ENCODE data around the gene LZIC. TPM values are rescaled to one million over a fixed set of nuclear protein-coding genes. Genes with fewer than 3 reads are reported as not detected.

LZIC gene
- total and polyA plus RNA-seq, 2 of the 13 experiments (the other 11 are each of a cell fraction or from before 2014, with no cell fraction given), result 25.2 to 71.8 TPM

- TF ChIP-seq PHF8 (CRISPR knock-in tag; IDR thresholded peaks at IDR 0.05) (peak; percentile 95), FOXC1 (CRISPR knock-in tag; IDR thresholded peaks at IDR 0.05; ENCODE audit: borderline replicate concordance) (peak; percentile 92; the same call in 1 of the 2 replicates), SKI (IDR thresholded peaks at IDR 0.05; ENCODE audit: partially characterized antibody) (no peak), POLR2AphosphoS5 (IDR thresholded peaks at IDR 0.05; ENCODE audit: low read depth, low read length) (peak; percentile 92), ZNF704 (CRISPR knock-in tag; IDR thresholded peaks at IDR 0.05; ENCODE audit: borderline replicate concordance) (peak; percentile 86; the same call in 1 of the 2 replicates), KMT2A (CRISPR knock-in tag; IDR thresholded peaks at IDR 0.05) (peak; percentile 97), HDAC2 (CRISPR knock-in tag; IDR thresholded peaks at IDR 0.05) (peak; percentile 92), ZKSCAN1 (IDR thresholded peaks at IDR 0.05; ENCODE audit: low read length) (0 out of 2 replicates have a peak, but pooled peaks have one; percentile 44), ZNF136 (CRISPR knock-in tag; IDR thresholded peaks at IDR 0.05; ENCODE audit: low read depth) (no peak), ZNF629 (CRISPR knock-in tag; conservative IDR thresholded peaks at IDR 0.05) (peak; percentile 58), ZNF547 (CRISPR knock-in tag; IDR thresholded peaks at IDR 0.05) (no peak), LBX2 (CRISPR knock-in tag; IDR thresholded peaks at IDR 0.05; ENCODE audit: borderline replicate concordance) (no peak), FUBP1 (CRISPR knock-in tag; IDR thresholded peaks at IDR 0.05; ENCODE audit: borderline replicate concordance) (no peak)
- TF ChIP-seq, protein P1, sequence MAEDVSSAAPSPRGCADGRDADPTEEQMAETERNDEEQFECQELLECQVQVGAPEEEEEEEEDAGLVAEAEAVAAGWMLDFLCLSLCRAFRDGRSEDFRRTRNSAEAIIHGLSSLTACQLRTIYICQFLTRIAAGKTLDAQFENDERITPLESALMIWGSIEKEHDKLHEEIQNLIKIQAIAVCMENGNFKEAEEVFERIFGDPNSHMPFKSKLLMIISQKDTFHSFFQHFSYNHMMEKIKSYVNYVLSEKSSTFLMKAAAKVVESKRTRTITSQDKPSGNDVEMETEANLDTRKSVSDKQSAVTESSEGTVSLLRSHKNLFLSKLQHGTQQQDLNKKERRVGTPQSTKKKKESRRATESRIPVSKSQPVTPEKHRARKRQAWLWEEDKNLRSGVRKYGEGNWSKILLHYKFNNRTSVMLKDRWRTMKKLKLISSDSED (CRISPR knock-in tag; IDR thresholded peaks at IDR 0.05), result no peak
- TF ChIP-seq, protein P2, sequence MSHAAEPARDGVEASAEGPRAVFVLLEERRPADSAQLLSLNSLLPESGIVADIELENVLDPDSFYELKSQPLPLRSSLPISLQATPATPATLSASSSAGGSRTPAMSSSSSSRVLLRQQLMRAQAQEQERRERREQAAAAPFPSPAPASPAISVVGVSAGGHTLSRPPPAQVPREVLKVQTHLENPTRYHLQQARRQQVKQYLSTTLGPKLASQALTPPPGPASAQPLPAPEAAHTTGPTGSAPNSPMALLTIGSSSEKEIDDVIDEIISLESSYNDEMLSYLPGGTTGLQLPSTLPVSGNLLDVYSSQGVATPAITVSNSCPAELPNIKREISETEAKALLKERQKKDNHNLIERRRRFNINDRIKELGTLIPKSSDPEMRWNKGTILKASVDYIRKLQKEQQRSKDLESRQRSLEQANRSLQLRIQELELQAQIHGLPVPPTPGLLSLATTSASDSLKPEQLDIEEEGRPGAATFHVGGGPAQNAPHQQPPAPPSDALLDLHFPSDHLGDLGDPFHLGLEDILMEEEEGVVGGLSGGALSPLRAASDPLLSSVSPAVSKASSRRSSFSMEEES (CRISPR knock-in tag; IDR thresholded peaks at IDR 0.05), result peak; percentile 59
- TF ChIP-seq, protein P3, sequence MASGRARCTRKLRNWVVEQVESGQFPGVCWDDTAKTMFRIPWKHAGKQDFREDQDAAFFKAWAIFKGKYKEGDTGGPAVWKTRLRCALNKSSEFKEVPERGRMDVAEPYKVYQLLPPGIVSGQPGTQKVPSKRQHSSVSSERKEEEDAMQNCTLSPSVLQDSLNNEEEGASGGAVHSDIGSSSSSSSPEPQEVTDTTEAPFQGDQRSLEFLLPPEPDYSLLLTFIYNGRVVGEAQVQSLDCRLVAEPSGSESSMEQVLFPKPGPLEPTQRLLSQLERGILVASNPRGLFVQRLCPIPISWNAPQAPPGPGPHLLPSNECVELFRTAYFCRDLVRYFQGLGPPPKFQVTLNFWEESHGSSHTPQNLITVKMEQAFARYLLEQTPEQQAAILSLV (CRISPR knock-in tag; IDR thresholded peaks at IDR 0.05; ENCODE audit: borderline replicate concordance), result peak; percentile 84; the same call in 1 of the 2 replicates
- TF ChIP-seq, protein P4, sequence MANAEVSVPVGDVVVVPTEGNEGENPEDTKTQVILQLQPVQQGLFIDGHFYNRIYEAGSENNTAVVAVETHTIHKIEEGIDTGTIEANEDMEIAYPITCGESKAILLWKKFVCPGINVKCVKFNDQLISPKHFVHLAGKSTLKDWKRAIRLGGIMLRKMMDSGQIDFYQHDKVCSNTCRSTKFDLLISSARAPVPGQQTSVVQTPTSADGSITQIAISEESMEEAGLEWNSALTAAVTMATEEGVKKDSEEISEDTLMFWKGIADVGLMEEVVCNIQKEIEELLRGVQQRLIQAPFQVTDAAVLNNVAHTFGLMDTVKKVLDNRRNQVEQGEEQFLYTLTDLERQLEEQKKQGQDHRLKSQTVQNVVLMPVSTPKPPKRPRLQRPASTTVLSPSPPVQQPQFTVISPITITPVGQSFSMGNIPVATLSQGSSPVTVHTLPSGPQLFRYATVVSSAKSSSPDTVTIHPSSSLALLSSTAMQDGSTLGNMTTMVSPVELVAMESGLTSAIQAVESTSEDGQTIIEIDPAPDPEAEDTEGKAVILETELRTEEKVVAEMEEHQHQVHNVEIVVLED (CRISPR knock-in tag; IDR thresholded peaks at IDR 0.05; ENCODE audit: borderline replicate concordance), result peak; percentile 98
Observed at GRCh38 chr1:9942939-9943788, at the start of gene LZIC, which contains the start of gene NMNAT1 (continued).
